Transverse colon (tissue), 4 donors: ENCODE data around the gene RIOK3. TPM values are rescaled to one million over a fixed set of nuclear protein-coding genes. Genes with fewer than 3 reads are reported as not detected.

ENCODE experiments used
- DNase-seq: peaks from one replicate; pipeline ENCODE4 v3.0.0-alpha.2; 2019
- H3K27ac ChIP-seq, 4 donors: fragments of 200-600 bp; sonication (generic); 2 replicates each; pipeline ENCODE4 v1.5.1; 2016 to 2018; ENCODE audit warnings: inconsistent platforms in 4 of 4
- H3K27me3 ChIP-seq: fragments of 200-600 bp; sonication (generic); 2 replicates; pipeline ENCODE4 v1.5.1; 2017; ENCODE audit warnings: inconsistent platforms
- H3K36me3 ChIP-seq, 4 donors: fragments of 200-600 bp; sonication (generic); 2 replicates each; pipeline ENCODE4 v1.5.1; 2017 to 2019; ENCODE audit warnings: inconsistent platforms in 4 of 4
- H3K4me1 ChIP-seq, 4 donors: fragments of 200-600 bp; sonication (generic); 2 replicates each; pipeline ENCODE4 v1.5.1; 2017 to 2020; ENCODE audit warnings: inconsistent platforms in 4 of 4
- H3K4me3 ChIP-seq, 4 donors: fragments of 200-600 bp; sonication (generic); 1 replicate in 1 of 4; 2 replicates in 3 of 4; pipeline versions ENCODE4 v1.5.1 to v1.6.1; 2017 to 2019; ENCODE audit warnings: inconsistent platforms in 4 of 4
- H3K9me3 ChIP-seq, 2 donors: fragments of 200-600 bp; sonication (generic); 2 replicates each; pipeline ENCODE4 v1.5.1; 2017 to 2019; ENCODE audit warnings: inconsistent platforms in 2 of 2
- CTCF ChIP-seq, 5 experiments: fragments of 200-600 bp in 3 of 5; fragments of 450-650 bp in 2 of 5; sonication (generic) in 3 of 5; IDR thresholded peaks; 1 replicate in 2 of 5; 2 replicates in 3 of 5; pipeline ENCODE4 v1.5.1; 2016 to 2017; ENCODE audit warnings: antibody characterized with exemption in 5 of 5, inconsistent platforms in 3 of 5, mild to moderate bottlenecking in 2 of 5, moderate library complexity in 1 of 5
- EP300 ChIP-seq: sonication (generic); formaldehyde crosslinking; IDR thresholded peaks from one replicate; pipeline ENCODE4 v1.6.1; 2017; ENCODE audit warnings: antibody characterized with exemption, low read depth
- POLR2A ChIP-seq: fragments of 450-650 bp; IDR thresholded peaks from one replicate; pipeline ENCODE4 v1.6.1; 2016; ENCODE audit warnings: antibody characterized with exemption, mild to moderate bottlenecking, moderate library complexity
- POLR2AphosphoS5 ChIP-seq, 3 donors: sonication (generic); formaldehyde crosslinking; IDR thresholded peaks; one replicate each; pipeline ENCODE4 v1.6.1; 2016; ENCODE audit warnings: antibody characterized with exemption in 3 of 3
- WGBS, 2 donors: methylation state at CpG; one replicate each; pipeline ENCODE4 v1.1.5; 2018; ENCODE audit warnings: low coverage in 1 of 2; 5-methylcytosine and 5-hydroxymethylcytosine counted together
- in situ Hi-C, 4 donors: fragments of 200-750 bp; cut with MboI; loops; one replicate each; pipeline versions ENCODE4 v1.15.0 to v1.15.1; 2017; ENCODE audit warnings: low sequenced_read_pairs in 3 of 4, low pct_ligation_motif_present in 1 of 4, low pct_unique_long_range_greater_than_20kb in 1 of 4
- intact Hi-C: fragments of 100-400 bp; cut with DNase I; formaldehyde crosslinking; loops from one replicate; pipeline ENCODE4 v1.15.1; 2023; ENCODE audit warnings: low total_unique reads
- total RNA-seq, 4 donors: library from RNA; depleted of rRNA; stranded (reverse); fragments of >200 nt; gene quantifications; one replicate each; pipeline ENCODE4 v1.1.0, GENCODE V29; 2016

RIOK3 gene
- total RNA-seq, 4 donors from 2014 or later = 33.0 to 182 (median 152) TPM

GRCh38 chr18:23521907-23522306 is 68.8 kb downstream of the RIOK3 start:
- Histone ChIP-seq H3K4me3 (no peak overlapping the region), H3K36me3 (peaks cover 0 to 75% (median 33%) of the 10 kb centered on the region in 4 donors), H3K27me3 (no peaks in the 10 kb centered on the region), H3K4me1 (no peaks in the 10 kb centered on the region), H3K9me3 (no peaks in the 10 kb centered on the region), H3K27ac (no peak overlapping the region)
- intact Hi-C loops (no loop called here), in situ Hi-C loops (loop anchor here in 2 of 4 donors (5.0 to 10.0 kb wide), 2 partner anchors 55 to 63 kb away; partner anchors contain the start of gene NPC1 (in 1 of the 2))
- no peak for TF ChIP-seq POLR2A
- 92% methylated on average over 7 of the region's 7 CpGs; no CpG with 5 or more reads in 1 of the 2 donors for WGBS, 2 donors
- no peak for DNase-seq

GRCh38 chr18:23523429-23524212 is 70.5 kb downstream of the RIOK3 start:
- Histone ChIP-seq H3K36me3 (peaks cover 0 to 81% (median 26%) of the 10 kb centered on the region in 4 donors), H3K27ac (no peak overlapping the region), H3K4me3 (no peak overlapping the region), H3K9me3 (no peaks in the 10 kb centered on the region), H3K4me1 (no peaks in the 10 kb centered on the region), H3K27me3 (no peaks in the 10 kb centered on the region)
- DNase-seq = no peak
- intact Hi-C loops (no loop called here), in situ Hi-C loops (loop anchor here in 2 of 4 donors (5.0 to 10.0 kb wide), 2 partner anchors 54 to 61 kb away; partner anchors contain the start of gene NPC1 (in 1 of the 2))
- TF ChIP-seq POLR2AphosphoS5 (IDR thresholded peaks at IDR 0.05) (no peak), EP300 (no peak), CTCF (IDR thresholded peaks at IDR 0.05) (no peak), POLR2A (no peak)
- 63 to 66% methylated on average over 4 to 12 of the region's 12 CpGs for WGBS, 2 donors

- Histone ChIP-seq H3K4me3 (no peak overlapping the region), H3K27me3 (no peaks in the 10 kb centered on the region), H3K9me3 (no peaks in the 10 kb centered on the region), H3K36me3 (peaks cover 0 to 80% (median 26%) of the 10 kb centered on the region in 4 donors), H3K4me1 (no peaks in the 10 kb centered on the region), H3K27ac (no peak overlapping the region)
- WGBS, 2 donors = 83 to 93% methylated on average over 6 to 14 of the region's 14 CpGs
- in situ Hi-C loops = loop anchor here in 2 of 4 donors (5.0 to 10.0 kb wide), 2 partner anchors 53 to 61 kb away; partner anchors contain the start of gene NPC1 (in 1 of the 2)
- TF ChIP-seq POLR2A (no peak), EP300 (no peak), CTCF (IDR thresholded peaks at IDR 0.05) (no peak)
- intact Hi-C loops = no loop called here
- DNase-seq = no peak
Measured at GRCh38 chr18:23524213-23524707, 71.2 kb downstream of the RIOK3 start.

GRCh38 chr18:23526501-23527063 is 73.5 kb downstream of the RIOK3 start:
- Histone ChIP-seq H3K36me3 (peaks cover 0 to 78% (median 28%) of the 10 kb centered on the region in 4 donors), H3K9me3 (no peaks in the 10 kb centered on the region), H3K27me3 (no peaks in the 10 kb centered on the region), H3K27ac (no peak overlapping the region), H3K4me1 (no peaks in the 10 kb centered on the region), H3K4me3 (no peak overlapping the region)
- no peak for TF ChIP-seq POLR2A
- no peak for TF ChIP-seq POLR2AphosphoS5 (IDR thresholded peaks at IDR 0.05)
- TF ChIP-seq EP300 = no peak
- no peak for TF ChIP-seq CTCF (IDR thresholded peaks at IDR 0.05)
- DNase-seq = no peak
- 88 to 91% methylated on average over 1 to 5 of the region's 5 CpGs for WGBS, 2 donors
- intact Hi-C loops (no loop called here), in situ Hi-C loops (loop anchor here in 1 of 4 donors (10.0 kb wide), 1 partner anchor 58 kb away; the partner anchor contains the start of gene NPC1)
